ENCODE results near the gene CTCFL. TPM values are rescaled to one million over a fixed set of nuclear protein-coding genes. Genes with fewer than 3 reads are reported as not detected.

CTCFL gene
- total RNA-seq, 1 donor = not detected

DNA sequence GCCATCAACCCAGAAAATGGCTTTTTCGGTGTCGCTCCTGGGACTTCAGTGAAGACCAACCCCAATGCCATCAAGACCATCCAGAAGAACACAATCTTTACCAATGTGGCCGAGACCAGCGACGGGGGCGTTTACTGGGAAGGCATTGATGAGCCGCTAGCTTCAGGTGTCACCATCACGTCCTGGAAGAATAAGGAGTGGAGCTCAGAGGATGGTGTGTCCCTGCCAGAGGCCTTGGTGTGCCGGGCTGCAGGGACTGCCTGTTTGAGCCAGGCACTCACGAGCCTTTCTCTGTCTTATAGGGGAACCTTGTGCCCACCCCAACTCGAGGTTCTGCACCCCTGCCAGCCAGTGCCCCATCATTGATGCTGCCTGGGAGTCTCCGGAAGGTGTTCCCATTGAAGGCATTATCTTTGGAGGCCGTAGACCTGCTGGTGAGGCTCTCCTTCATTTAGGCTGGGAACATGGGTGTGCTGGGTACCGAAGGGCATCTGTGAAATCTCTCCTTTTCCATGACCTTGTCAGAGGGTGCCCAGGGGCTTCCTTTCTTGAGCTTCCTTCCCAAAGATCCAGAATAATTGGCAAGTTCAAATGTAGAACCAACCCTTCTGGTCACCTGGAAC, 39.4 kb upstream of the CTCFL start:
- no peak overlapping the region for H3K4me3 ChIP-seq (ENCODE audit: low read depth, low read length)
- DNase-seq (ENCODE audit: low read depth) = no peak
- no peak for TF ChIP-seq CTCF (IDR thresholded peaks at IDR 0.05; ENCODE audit: insufficient read depth, low read depth, low read length)

GRCh38 chr20:57563522-57563921, 38.6 kb upstream of the CTCFL start:
- DNase-seq (ENCODE audit: low read depth) = no peak
- no peak for TF ChIP-seq CTCF (IDR thresholded peaks at IDR 0.05; ENCODE audit: insufficient read depth, low read depth, low read length)
- H3K4me3 ChIP-seq (ENCODE audit: low read depth, low read length) = no peak overlapping the region

- TF ChIP-seq CTCF (IDR thresholded peaks at IDR 0.05; ENCODE audit: insufficient read depth, low read depth, low read length) = no peak
- H3K4me3 ChIP-seq (ENCODE audit: low read depth, low read length) = no peak overlapping the region
- no peak for DNase-seq (ENCODE audit: low read depth)
Observed at GRCh38 chr20:57562541-57563465, 37.9 kb upstream of the CTCFL start.

DNA sequence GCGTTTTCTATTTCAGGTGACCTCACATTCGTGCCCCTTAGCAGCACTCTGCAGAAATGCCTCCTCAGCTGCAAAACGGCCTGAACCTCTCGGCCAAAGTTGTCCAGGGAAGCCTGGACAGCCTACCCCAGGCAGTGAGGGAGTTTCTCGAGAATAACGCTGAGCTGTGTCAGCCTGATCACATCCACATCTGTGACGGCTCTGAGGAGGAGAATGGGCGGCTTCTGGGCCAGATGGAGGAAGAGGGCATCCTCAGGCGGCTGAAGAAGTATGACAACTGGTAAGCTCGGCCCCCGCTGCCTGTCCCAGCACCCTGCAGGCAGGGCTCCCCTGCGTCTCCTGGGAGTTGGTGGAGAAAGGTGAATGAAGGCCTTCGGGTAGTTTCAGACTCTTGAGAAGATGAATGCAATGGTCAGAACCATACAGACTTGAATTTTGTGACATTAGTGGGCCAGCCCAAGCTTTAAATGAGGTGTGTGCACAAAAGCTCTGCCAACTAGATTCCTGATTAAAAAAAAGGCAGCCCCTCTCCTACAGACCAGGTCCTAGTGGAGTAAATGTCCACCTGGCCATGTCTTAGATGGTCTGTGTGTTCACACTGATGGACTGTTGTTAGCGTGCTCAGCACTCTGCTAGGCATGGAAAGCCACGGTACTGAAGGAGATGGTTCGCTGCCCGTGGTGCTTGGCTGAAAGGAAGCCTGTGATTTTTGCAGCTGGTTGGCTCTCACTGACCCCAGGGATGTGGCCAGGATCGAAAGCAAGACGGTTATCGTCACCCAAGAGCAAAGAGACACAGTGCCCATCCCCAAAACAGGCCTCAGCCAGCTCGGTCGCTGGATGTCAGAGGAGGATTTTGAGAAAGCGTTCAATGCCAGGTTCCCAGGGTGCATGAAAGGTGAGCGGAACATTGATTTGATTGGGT, 36.7 kb upstream of the CTCFL start:
- no peak for TF ChIP-seq CTCF (IDR thresholded peaks at IDR 0.05; ENCODE audit: insufficient read depth, low read depth, low read length)
- no peak overlapping the region for H3K4me3 ChIP-seq (ENCODE audit: low read depth, low read length)
- no peak for DNase-seq (ENCODE audit: low read depth)

DNA sequence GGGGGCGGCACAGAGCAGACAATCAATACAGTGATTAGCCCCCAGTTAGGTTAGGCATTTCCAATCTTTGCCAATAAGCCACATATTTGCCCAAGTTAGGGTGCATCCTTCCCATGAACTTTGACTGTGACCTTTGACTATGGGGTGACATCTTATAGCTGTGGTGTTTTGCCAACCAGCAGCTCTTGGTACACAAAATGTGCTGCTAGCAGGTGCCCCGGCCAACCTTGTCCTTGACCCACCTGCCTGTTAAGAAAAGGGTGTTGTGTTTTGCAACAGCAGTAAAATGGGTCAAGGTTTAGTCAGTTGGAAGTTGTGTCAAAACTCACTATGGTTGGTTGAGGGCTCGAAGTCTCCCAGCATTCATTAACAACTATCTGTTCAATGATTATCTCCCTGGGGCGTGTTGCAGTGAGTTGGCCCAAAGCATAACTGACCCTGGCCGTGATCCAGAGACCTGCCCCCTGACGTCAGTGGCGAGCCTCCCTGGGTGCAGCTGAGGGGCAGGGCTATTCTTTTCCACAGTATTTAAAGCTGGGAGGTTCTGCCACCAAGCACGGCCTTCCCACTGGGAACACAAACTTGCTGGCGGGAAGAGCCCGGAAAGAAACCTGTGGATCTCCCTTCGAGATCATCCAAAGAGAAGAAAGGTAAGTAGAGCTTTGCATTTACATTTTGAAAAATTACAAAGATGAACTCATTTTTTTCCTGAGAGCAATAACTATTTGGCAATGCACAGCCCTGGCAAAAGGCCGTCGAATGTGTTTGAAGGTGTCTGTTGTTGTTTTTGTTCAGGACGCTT, 35.8 kb upstream of the CTCFL start, which contains the start of gene PCK1:
TSS of gene PCK1 (plus strand) at position 557 of the 802 bp plus-strand sequence. CDS start 302 bp downstream, outside the sequence.
- peak; percentile 24 for DNase-seq (ENCODE audit: low read depth)
- H3K4me3 ChIP-seq (ENCODE audit: low read depth, low read length) = no peak within 1 kb of the TSS
- no peak for TF ChIP-seq CTCF (IDR thresholded peaks at IDR 0.05; ENCODE audit: insufficient read depth, low read depth, low read length)
